DND-41 (cell line): ENCODE measurements around the gene C18orf63.

Experiments used
- CTCF ChIP-seq: IDR thresholded peaks from 2 replicates; pipeline ENCODE4 v1.5.1; 2012; ENCODE audit warnings: borderline replicate concordance, low read length, moderate library complexity, mild to moderate bottlenecking; ENCODE audit not compliant: poor library complexity, severe bottlenecking; ENCODE audit errors: extremely low read depth
- EZH2 ChIP-seq: IDR thresholded peaks from 3 replicates; pipeline ENCODE4 v1.6.1; 2012; ENCODE audit warnings: borderline replicate concordance, low read depth, mild to moderate bottlenecking, moderate library complexity, low read length, inconsistent platforms; ENCODE audit not compliant: severe bottlenecking

- TF ChIP-seq EZH2 (no peak), CTCF (no peak)
These were observed 54.5 kb downstream of the C18orf63 start for GRCh38 chr18:74370115-74370514.
